ENCODE measurements around the gene RPL35. TPM values are rescaled to one million over a fixed set of nuclear protein-coding genes. Genes with fewer than 3 reads are reported as not detected.

RPL35 gene
- polyA plus RNA-seq, 1 of the 3 experiments (the other 2 are of a cell fraction): 5,348 TPM

GRCh38 chr9:124855566-124855943 lies 6.2 kb downstream of the RPL35 start (continued):
- no peak for TF ChIP-seq EP300 (IDR thresholded peaks at IDR 0.05; ENCODE audit: borderline replicate concordance in 1 of 2, low read depth in 1 of 2, low read length in 1 of 2)
- no peak for TF ChIP-seq SMC3 (IDR thresholded peaks at IDR 0.05; ENCODE audit: low read depth, low read length)
- no peak for TF ChIP-seq NRF1 (IDR thresholded peaks at IDR 0.05; ENCODE audit: low read depth, low read length)
- no peak for TF ChIP-seq GATA2 (CRISPR knock-in tag; IDR thresholded peaks at IDR 0.05)
- TF ChIP-seq POLR2AphosphoS5 (IDR thresholded peaks at IDR 0.05; ENCODE audit: low read depth, low read length): no peak
- no peak for TF ChIP-seq REST (IDR thresholded peaks at IDR 0.05; ENCODE audit: low read depth, low read length)

DNA sequence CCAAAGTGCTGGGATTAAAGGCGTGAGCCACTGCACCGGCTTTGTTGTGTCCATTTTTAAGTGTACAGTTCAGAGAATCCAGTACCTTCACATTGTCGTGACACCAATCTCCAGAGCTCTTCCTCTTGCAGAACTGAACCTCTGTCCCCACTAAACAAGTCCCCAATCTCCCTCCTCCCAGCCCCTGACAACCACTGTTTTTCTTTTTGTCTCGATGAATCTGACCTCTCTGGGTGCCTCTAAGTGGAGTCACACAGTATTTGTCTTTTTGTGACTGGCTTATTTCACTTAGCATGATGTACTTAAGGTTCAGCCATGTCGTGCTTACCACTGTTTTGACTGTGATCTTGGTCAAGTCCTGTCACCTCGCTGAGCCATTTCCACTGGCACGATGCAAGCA lies 6.9 kb downstream of the RPL35 start:
- 68% methylated on average over 7 of the region's 7 CpGs for whole genome bisulfite sequencing (ENCODE audit: low lambda C conversion rate)
- Histone ChIP-seq H3K27me3 (ENCODE audit: insufficient read depth) (no peaks in the 10 kb centered on the region), H3K9me2 (no peaks in the 10 kb centered on the region), H3K27ac (ENCODE audit: low read depth in 2 of 2, low read length in 1 of 2) (no peak overlapping the region), H3K79me2 (ENCODE audit: insufficient read depth) (peaks cover 14% of the 10 kb centered on the region), H3K4me3 (ENCODE audit: low read depth in 2 of 2, low read length in 1 of 2) (no peak overlapping the region), H3K4me1 (ENCODE audit: control insufficient read depth in 1 of 2, insufficient read depth in 2 of 2, low read depth in 1 of 2, low read length in 1 of 2) (peaks cover 6 to 19% of the 10 kb centered on the region in 2 experiments; a peak in 1 of 4 replicates), H3K9me3 (no peaks in the 10 kb centered on the region), H4K20me1 (ENCODE audit: insufficient read depth) (peaks cover 39% of the 10 kb centered on the region), H3K9ac (no peak overlapping the region), H3F3A (replicated peaks; ENCODE audit: insufficient read depth) (peaks cover 41% of the 10 kb centered on the region), H3K4me2 (no peak overlapping the region), H3K36me3 (replicated peaks in 1 of 2; ENCODE audit: control insufficient read depth in 1 of 2, insufficient read depth in 2 of 2, low read length in 1 of 2) (peaks cover 23 to 36% of the 10 kb centered on the region in 2 experiments), H2AFZ (ENCODE audit: low read depth) (no peak overlapping the region)
- DNase-seq: no peak
- TF ChIP-seq IRF3 (IDR thresholded peaks at IDR 0.05; ENCODE audit: low read depth, low read length) (no peak), TEAD4 (IDR thresholded peaks at IDR 0.05; ENCODE audit: borderline replicate concordance, insufficient read depth) (no peak), MEF2A (IDR thresholded peaks at IDR 0.05; ENCODE audit: borderline replicate concordance, low read depth) (no peak), POLR2AphosphoS5 (IDR thresholded peaks at IDR 0.05; ENCODE audit: low read depth, low read length) (no peak), MXI1 (IDR thresholded peaks at IDR 0.05; ENCODE audit: low read depth, low read length) (no peak)
- TF ChIP-seq, protein P1, sequence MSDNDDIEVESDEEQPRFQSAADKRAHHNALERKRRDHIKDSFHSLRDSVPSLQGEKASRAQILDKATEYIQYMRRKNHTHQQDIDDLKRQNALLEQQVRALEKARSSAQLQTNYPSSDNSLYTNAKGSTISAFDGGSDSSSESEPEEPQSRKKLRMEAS (IDR thresholded peaks at IDR 0.05; ENCODE audit: low read depth): no peak
- ChIA-PET POLR2A (interaction anchor here (0.6 to 5.0 kb wide), 4 partner anchors 8 to 288 kb away, joined by 3 to 42 read pairs (median 4); partner anchors contain the start of genes NR6A1 and SCAI), CTCF (interaction anchor here (1.2 to 33.6 kb wide), 8 partner anchors 19 to 520 kb away, joined by 3 to 1436 read pairs (median 42); partner anchors contain the start of genes NR6A1 and OLFML2A)

Measured in SK-N-SH (cell line).